Caco-2 (cell line): ENCODE results near the gene FAM221A. TPM values are rescaled to one million over a fixed set of nuclear protein-coding genes. Genes with fewer than 3 reads are reported as not detected.

Experiments used
- BruUV-seq: library from RNA; stranded (reverse); fragments of 400-500 nt; replicated peaks from 2 replicates; lab custom pipeline; 2021; lab: Mats Ljungman, UMichigan
- CTCF ChIA-PET: fragments of 300-600 bp; sonication (Branson Sonifier 250); formaldehyde crosslinking; loops from one replicate; lab custom pipeline; 2022; ENCODE audit warnings: antibody characterized with exemption; lab: Charles Lee
- POLR2A ChIA-PET: fragments of 300-600 bp; sonication (Branson Sonifier 250); formaldehyde crosslinking; loops from one replicate; lab custom pipeline; 2022; ENCODE audit warnings: antibody characterized with exemption; lab: Charles Lee
- DNase-seq, 2 experiments: peaks; one replicate each; pipeline versions ENCODE4 v3.0.0 to v3.0.0-alpha.2; 2020 to 2022
- H3K27me3 ChIP-seq: replicated peaks from 2 replicates; pipeline ENCODE4 v1.6.0; 2011; ENCODE audit warnings: low read length; ENCODE audit not compliant: control insufficient read depth, insufficient read depth
- H3K36me3 ChIP-seq: 2 replicates; pipeline ENCODE4 v1.5.1; 2011; ENCODE audit warnings: low read length; ENCODE audit not compliant: control insufficient read depth, insufficient read depth
- H3K4me1 ChIP-seq: fragments of 250-450 bp; sonication (Bioruptor Pico); 2 replicates; pipeline ENCODE4 v1.5.1; 2020; ENCODE audit warnings: mild to moderate bottlenecking
- H3K4me3 ChIP-seq: 2 replicates; pipeline ENCODE4 v1.5.1; 2011; ENCODE audit warnings: low read depth, mild to moderate bottlenecking, control low read depth, low read length
- H3K9me3 ChIP-seq: fragments of 250-450 bp; sonication (Bioruptor Pico); 2 replicates; pipeline ENCODE4 v1.5.1; 2020; ENCODE audit warnings: mild to moderate bottlenecking, moderate library complexity
- H3K27ac Mint-ChIP-seq: one replicate; pipeline ENCODE4 v1.8.0; 2022; ENCODE audit warnings: mixed read lengths; ENCODE audit not compliant: unreplicated experiment
- H3K27me3 Mint-ChIP-seq: one replicate; pipeline ENCODE4 v1.8.0; 2022; ENCODE audit warnings: mixed read lengths; ENCODE audit not compliant: insufficient read depth, unreplicated experiment
- H3K36me3 Mint-ChIP-seq: one replicate; pipeline ENCODE4 v1.8.0; 2022; ENCODE audit warnings: mild to moderate bottlenecking, mixed read lengths; ENCODE audit not compliant: insufficient read depth, unreplicated experiment
- H3K4me1 Mint-ChIP-seq: one replicate; pipeline ENCODE4 v1.8.0; 2022; ENCODE audit warnings: low read depth, mixed read lengths; ENCODE audit not compliant: unreplicated experiment
- H3K4me3 Mint-ChIP-seq: one replicate; pipeline ENCODE4 v1.8.0; 2022; ENCODE audit warnings: mild to moderate bottlenecking, moderate library complexity, mixed read lengths; ENCODE audit not compliant: unreplicated experiment
- H3K9me3 Mint-ChIP-seq: one replicate; pipeline ENCODE4 v1.8.0; 2022; ENCODE audit warnings: mixed read lengths; ENCODE audit not compliant: unreplicated experiment
- CTCF ChIP-seq, 2 experiments: fragments of 200-600 bp in 1 of 2; IDR thresholded peaks; 1 replicate in 1 of 2; 2 replicates in 1 of 2; pipeline versions ENCODE4 v1.5.1 to v1.8.0; 2011 to 2022; ENCODE audit warnings: antibody characterized with exemption in 1 of 2, control low read depth in 1 of 2, inconsistent platforms in 1 of 2, low read depth in 1 of 2, low read length in 1 of 2, mild to moderate bottlenecking in 1 of 2, moderate library complexity in 1 of 2; ENCODE audit not compliant: insufficient read depth in 1 of 2, severe bottlenecking in 1 of 2, unreplicated experiment in 1 of 2
- intact Hi-C: fragments of 100-400 bp; cut with micrococcal nuclease; formaldehyde crosslinking; loops from one replicate; pipeline ENCODE4 v1.10.0; 2022; ENCODE audit not compliant: unreplicated experiment
- total RNA-seq: library from RNA; stranded (reverse); gene quantifications from 2 replicates; pipeline ENCODE4 v1.2.3, GENCODE V29; 2022

Gene FAM221A
- total RNA-seq, 1 experiment from 2014 or later, result 19.1 TPM

- H3K27ac Mint-ChIP-seq, result no peak overlapping the region
- Histone ChIP-seq H3K9me3 (no peaks in the 10 kb centered on the region), H3K4me3 (no peak overlapping the region), H3K4me1 (peaks cover 9% of the 10 kb centered on the region; the same call in 1 of the 2 replicates), H3K36me3 (no peaks in the 10 kb centered on the region), H3K27me3 (no peaks in the 10 kb centered on the region)
- H3K9me3 Mint-ChIP-seq, result no peaks in the 10 kb centered on the region
- TF ChIP-seq CTCF (IDR thresholded peaks at IDR 0.05; ENCODE audit: insufficient read depth in 1 of 2, low read depth in 1 of 2, low read length in 1 of 2, severe bottlenecking in 1 of 2, unreplicated experiment in 1 of 2), result peak; percentile 53 to 57
- peaks cover 22% of the 10 kb centered on the region for H3K36me3 Mint-ChIP-seq
- H3K27me3 Mint-ChIP-seq, result no peaks in the 10 kb centered on the region
- no TSS peak for BruUV-seq
- H3K4me3 Mint-ChIP-seq, result no peak overlapping the region
- intact Hi-C loops, result loop anchor here (1.0 to 10.0 kb wide), 4 partner anchors 15 to 438 kb away; no protein-coding TSS in a partner anchor
- POLR2A ChIA-PET, result no interaction called here
- peaks cover 14% of the 10 kb centered on the region for H3K4me1 Mint-ChIP-seq
- peak in 1 of 2 experiments; percentile 52 for DNase-seq
- CTCF ChIA-PET, result interaction anchor here (1.0 to 1.2 kb wide), 3 partner anchors 142 to 355 kb away, joined by 3 to 4 read pairs (median 3); no protein-coding TSS in a partner anchor
Observed at GRCh38 chr7:23712368-23713284, 32.6 kb downstream of the FAM221A start.

- H3K27ac Mint-ChIP-seq, result no peak overlapping the region
- H3K27me3 Mint-ChIP-seq, result no peaks in the 10 kb centered on the region
- H3K9me3 ChIP-seq, result no peaks in the 10 kb centered on the region
- intact Hi-C loops, result loop anchor here (10.0 kb wide), 1 partner anchor 439 kb away; no protein-coding TSS in a partner anchor
- peaks cover 10% of the 10 kb centered on the region for H3K4me1 Mint-ChIP-seq
- H3K4me3 ChIP-seq, result no peak overlapping the region
- no TSS peak for BruUV-seq
- H3K27me3 ChIP-seq, result no peaks in the 10 kb centered on the region
- H3K36me3 Mint-ChIP-seq, result peaks cover 25% of the 10 kb centered on the region
- no peak for DNase-seq
- no peaks in the 10 kb centered on the region for H3K9me3 Mint-ChIP-seq
- H3K4me1 ChIP-seq, result peaks cover 9% of the 10 kb centered on the region; the same call in 1 of the 2 replicates
- TF ChIP-seq CTCF (IDR thresholded peaks at IDR 0.05; ENCODE audit: insufficient read depth in 1 of 2, low read depth in 1 of 2, low read length in 1 of 2, severe bottlenecking in 1 of 2, unreplicated experiment in 1 of 2), result no peak
- no peaks in the 10 kb centered on the region for H3K36me3 ChIP-seq
- POLR2A ChIA-PET, result no interaction called here
- no peak overlapping the region for H3K4me3 Mint-ChIP-seq
- CTCF ChIA-PET, result interaction anchor here (1.0 kb wide), 2 partner anchors 167 to 356 kb away, joined by 3 to 4 read pairs; no protein-coding TSS in a partner anchor
Observed at GRCh38 chr7:23713285-23714149, 33.5 kb downstream of the FAM221A start.

GRCh38 chr7:23714150-23714464 lies 34.1 kb downstream of the FAM221A start:
- H3K36me3 Mint-ChIP-seq, result peaks cover 25% of the 10 kb centered on the region
- ChIA-PET CTCF (interaction anchor here (1.0 kb wide), 1 partner anchor 167 kb away, joined by 3 read pairs; no protein-coding TSS in a partner anchor), POLR2A (no interaction called here)
- no peaks in the 10 kb centered on the region for H3K9me3 Mint-ChIP-seq
- BruUV-seq, result no TSS peak
- no peak for TF ChIP-seq CTCF (IDR thresholded peaks at IDR 0.05; ENCODE audit: insufficient read depth in 1 of 2, low read depth in 1 of 2, low read length in 1 of 2, severe bottlenecking in 1 of 2, unreplicated experiment in 1 of 2)
- no peaks in the 10 kb centered on the region for H3K27me3 ChIP-seq
- H3K4me1 Mint-ChIP-seq, result peaks cover 4% of the 10 kb centered on the region
- no peak for DNase-seq
- intact Hi-C loops, result loop anchor here (10.0 kb wide), 1 partner anchor 439 kb away; no protein-coding TSS in a partner anchor
- H3K4me3 ChIP-seq, result no peak overlapping the region
- H3K9me3 ChIP-seq, result no peaks in the 10 kb centered on the region
- no peak overlapping the region for H3K4me3 Mint-ChIP-seq
- H3K4me1 ChIP-seq, result peaks cover 7% of the 10 kb centered on the region; the same call in 1 of the 2 replicates
- H3K27ac Mint-ChIP-seq, result no peak overlapping the region
- no peaks in the 10 kb centered on the region for H3K36me3 ChIP-seq
- H3K27me3 Mint-ChIP-seq, result no peaks in the 10 kb centered on the region
